Osteocyte (in vitro differentiated cells): Measurements from ENCODE around the gene ACTL10. TPM values are rescaled to one million over a fixed set of nuclear protein-coding genes. Genes with fewer than 3 reads are reported as not detected.

Source experiments
- DNase-seq: peaks from one replicate; pipeline ENCODE4 v3.0.0; 2021; ENCODE audit warnings: mixed read lengths; ENCODE audit not compliant: unreplicated experiment; ENCODE audit errors: extremely low spot score
- H3K27ac Mint-ChIP-seq: one replicate; pipeline ENCODE4 v1.8.0; 2021; ENCODE audit warnings: mild to moderate bottlenecking, mixed read lengths; ENCODE audit not compliant: unreplicated experiment
- H3K27me3 Mint-ChIP-seq: one replicate; pipeline ENCODE4 v1.8.0; 2021; ENCODE audit warnings: mixed read lengths; ENCODE audit not compliant: unreplicated experiment
- H3K36me3 Mint-ChIP-seq: one replicate; pipeline ENCODE4 v1.8.0; 2021; ENCODE audit warnings: mixed read lengths; ENCODE audit not compliant: unreplicated experiment
- H3K4me1 Mint-ChIP-seq: one replicate; pipeline ENCODE4 v1.8.0; 2021; ENCODE audit warnings: mixed read lengths; ENCODE audit not compliant: unreplicated experiment
- H3K4me3 Mint-ChIP-seq: one replicate; pipeline ENCODE4 v1.8.0; 2021; ENCODE audit warnings: mild to moderate bottlenecking, moderate library complexity, mixed read lengths; ENCODE audit not compliant: unreplicated experiment
- H3K9me3 Mint-ChIP-seq: one replicate; pipeline ENCODE4 v1.8.0; 2021; ENCODE audit warnings: mixed read lengths; ENCODE audit not compliant: unreplicated experiment
- CTCF ChIP-seq: fragments of 200-600 bp; sonication (generic); IDR thresholded peaks from 2 replicates; pipeline ENCODE4 v1.5.0; 2021; ENCODE audit warnings: antibody characterized with exemption, mild to moderate bottlenecking, moderate library complexity
- total RNA-seq: library from RNA; stranded (reverse); gene quantifications from 2 replicates; pipeline ENCODE4 v1.2.1, GENCODE V29; 2021

ACTL10 gene
- total RNA-seq, 1 donor from 2014 or later, result 0.54 TPM

- H3K9me3 Mint-ChIP-seq, result no peaks in the 10 kb centered on the region
- H3K27me3 Mint-ChIP-seq, result no peaks in the 10 kb centered on the region
- no peaks in the 10 kb centered on the region for H3K36me3 Mint-ChIP-seq
- H3K4me3 Mint-ChIP-seq, result no peak overlapping the region
- no peak for DNase-seq
- peaks cover 33% of the 10 kb centered on the region for H3K4me1 Mint-ChIP-seq
- no peak for TF ChIP-seq CTCF
- no peak overlapping the region for H3K27ac Mint-ChIP-seq
These were observed 2.5 kb downstream of the ACTL10 start for GRCh38 chr20:33669224-33669623.

- Mint-ChIP-seq H3K4me3 (no peak overlapping the region), H3K36me3 (no peaks in the 10 kb centered on the region), H3K27ac (peak overlapping the region; percentile 27), H3K4me1 (peaks cover 31% of the 10 kb centered on the region), H3K9me3 (no peaks in the 10 kb centered on the region), H3K27me3 (no peaks in the 10 kb centered on the region)
- no peak for DNase-seq
- no peak for TF ChIP-seq CTCF
These were observed 3.3 kb downstream of the ACTL10 start for GRCh38 chr20:33669873-33670640.

- H3K4me1 Mint-ChIP-seq, result peaks cover 39% of the 10 kb centered on the region
- no peak overlapping the region for H3K4me3 Mint-ChIP-seq
- no peak for TF ChIP-seq CTCF
- H3K27me3 Mint-ChIP-seq, result no peaks in the 10 kb centered on the region
- DNase-seq, result no peak
- no peaks in the 10 kb centered on the region for H3K36me3 Mint-ChIP-seq
- H3K9me3 Mint-ChIP-seq, result no peaks in the 10 kb centered on the region
- H3K27ac Mint-ChIP-seq, result no peak overlapping the region
These were observed 4.2 kb downstream of the ACTL10 start for GRCh38 chr20:33670715-33671499.

GRCh38 chr20:33671573-33672288 lies 5.0 kb downstream of the ACTL10 start:
- no peaks in the 10 kb centered on the region for H3K36me3 Mint-ChIP-seq
- no peaks in the 10 kb centered on the region for H3K27me3 Mint-ChIP-seq
- peak overlapping the region; percentile 13 for H3K27ac Mint-ChIP-seq
- no peak for DNase-seq
- peaks cover 34% of the 10 kb centered on the region for H3K4me1 Mint-ChIP-seq
- no peak for TF ChIP-seq CTCF
- H3K4me3 Mint-ChIP-seq, result no peak overlapping the region
- H3K9me3 Mint-ChIP-seq, result no peaks in the 10 kb centered on the region
